C4-2B (cell line): ENCODE data around the gene PDPK1.

Experiments
- H3K27ac ChIP-seq: fragments of 450-650 bp; 2 replicates; pipeline ENCODE4 v1.5.1; 2017
- CTCF ChIP-seq: fragments of 450-650 bp; conservative IDR thresholded peaks from 2 replicates; pipeline ENCODE4 v1.5.1; 2017; ENCODE audit warnings: mild to moderate bottlenecking
- ZFX ChIP-seq: fragments of 450-650 bp; IDR thresholded peaks from 2 replicates; pipeline ENCODE4 v1.6.1; 2017

PDPK1 gene

GRCh38 chr16:2537451-2538379 is at the start of gene PDPK1:
Gene PDPK1 (plus strand): TSS chr16:2538021. CDS start chr16:2538113, 92 bp downstream.
- peak within 1 kb of the TSS; percentile 73 for H3K27ac ChIP-seq
- TF ChIP-seq CTCF (no peak), ZFX (peak; percentile 51; the same call in 1 of the 2 replicates)

- no peak for TF ChIP-seq CTCF
- TF ChIP-seq ZFX = no peak
- no peak overlapping the region for H3K27ac ChIP-seq
Observed at GRCh38 chr16:2489581-2489980, 48.2 kb upstream of the PDPK1 start.

DNA sequence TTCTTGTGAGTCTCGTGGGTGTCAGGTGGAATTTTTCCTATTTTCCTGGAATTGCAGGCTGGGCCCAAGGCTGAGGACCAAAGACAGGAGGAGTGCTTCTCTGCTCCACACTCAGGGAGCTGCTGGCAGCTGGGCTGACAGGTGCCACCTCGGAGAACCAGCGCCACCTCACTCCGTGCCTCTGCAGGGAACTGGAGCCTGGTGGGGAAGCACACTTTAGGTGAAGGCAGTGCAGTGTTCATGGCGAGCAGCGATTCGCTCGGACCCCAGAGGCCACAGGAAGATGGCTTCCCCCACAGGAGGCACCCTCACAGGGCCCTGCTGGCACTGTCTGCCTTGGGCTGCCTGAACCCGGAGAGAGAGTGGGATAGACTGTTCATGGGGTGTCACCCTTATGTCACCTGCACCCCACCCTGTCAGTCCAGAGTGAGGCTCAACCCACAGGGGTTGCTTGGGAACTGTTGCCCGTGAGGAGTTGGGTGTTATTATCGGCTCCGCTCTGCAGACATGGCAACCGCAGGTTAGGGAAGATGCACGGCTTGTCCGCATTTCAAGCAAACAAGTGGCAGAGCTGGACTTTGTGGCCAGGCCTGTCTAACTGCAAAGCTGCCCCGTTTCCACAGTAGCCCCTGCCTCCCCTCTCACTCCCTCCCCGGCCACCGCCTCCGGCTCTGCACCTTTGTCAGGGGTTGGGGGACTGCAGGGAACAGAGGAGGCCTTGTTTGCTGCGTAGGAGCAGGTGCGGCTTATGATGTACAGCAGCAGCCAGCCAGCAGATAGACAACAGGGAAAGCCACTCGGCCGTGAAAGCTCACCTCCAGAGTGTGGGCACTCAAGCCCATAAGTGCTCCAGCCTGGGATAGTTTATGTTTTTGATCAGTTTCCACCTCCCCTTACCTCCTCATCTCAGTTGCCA is 47.4 kb upstream of the PDPK1 start:
- TF ChIP-seq ZFX (no peak), CTCF (no peak)
- no peak overlapping the region for H3K27ac ChIP-seq

- no peak for TF ChIP-seq CTCF
- no peak for TF ChIP-seq ZFX
- no peak overlapping the region for H3K27ac ChIP-seq
Observed at GRCh38 chr16:2492292-2492691, 45.5 kb upstream of the PDPK1 start.

GRCh38 chr16:2493605-2494004 is 44.2 kb upstream of the PDPK1 start:
- TF ChIP-seq ZFX (no peak), CTCF (no peak)
- H3K27ac ChIP-seq = no peak overlapping the region

DNA sequence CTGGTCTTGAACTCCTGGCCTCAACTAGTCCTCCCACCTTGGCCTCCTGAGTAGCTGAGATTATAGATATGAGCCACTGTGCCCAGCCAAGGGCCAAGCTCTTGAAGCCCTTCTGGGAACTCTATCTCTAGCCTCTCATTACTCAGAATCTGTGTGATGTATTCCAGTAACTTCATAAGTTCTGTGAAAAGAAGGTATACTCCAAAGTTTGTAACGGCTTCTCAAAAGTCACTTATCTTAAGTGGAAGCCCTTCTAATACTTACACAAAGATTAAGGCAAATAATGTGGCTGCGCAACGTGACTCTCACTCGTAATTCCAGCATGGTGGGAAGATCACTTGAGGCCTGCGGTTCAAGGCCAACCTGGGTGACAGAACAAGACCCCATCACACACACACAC is 43.2 kb upstream of the PDPK1 start:
- TF ChIP-seq CTCF = no peak
- TF ChIP-seq ZFX = no peak
- H3K27ac ChIP-seq = no peak overlapping the region
